GM12891 (cell line): Measurements from ENCODE around the gene ADAP1.
"Not testable (repeated sequence)": the region's sequence is repeated elsewhere in the genome, so short reads cannot be mapped to it uniquely, and the experiment has no call there.

Experiments used
- PAX5 ChIP-seq: IDR thresholded peaks from 2 replicates; pipeline ENCODE4 v1.6.1; 2011; ENCODE audit warnings: low read length, moderate library complexity, mild to moderate bottlenecking; ENCODE audit not compliant: insufficient read depth, severe bottlenecking
- POLR2A ChIP-seq: IDR thresholded peaks from 2 replicates; pipeline ENCODE4 v1.6.1; 2011; ENCODE audit warnings: low read depth, low read length, control low read depth
- POLR2AphosphoS5 ChIP-seq: IDR thresholded peaks from 2 replicates; pipeline ENCODE4 v1.6.1; 2011; ENCODE audit warnings: low read depth, low read length, control low read depth
- SPI1 ChIP-seq: IDR thresholded peaks from 2 replicates; pipeline ENCODE4 v1.6.1; 2011; ENCODE audit warnings: low read depth, low read length, control low read depth
- TAF1 ChIP-seq: IDR thresholded peaks from 2 replicates; pipeline ENCODE4 v1.6.1; 2011; ENCODE audit warnings: low read depth, low read length, control low read depth

GRCh38 chr7:1002026-1002425, 47.5 kb upstream of the ADAP1 start:
- not testable (repeated sequence) for TF ChIP-seq POLR2A, TAF1, POLR2AphosphoS5, PAX5, SPI1
